OCI-LY3 (cell line): ENCODE results near the gene PITPNM1.

Source experiments
- EZH2phosphoT487 ChIP-seq: fragments of 200-600 bp; shearing (Covaris generic); IDR thresholded peaks from 2 replicates; pipeline ENCODE4 v1.6.1; 2018; ENCODE audit warnings: antibody characterized with exemption, mixed run types, low read depth
- TF ChIP-seq, protein P1 (sequence below): fragments of 200-600, 300-600 bp; sonication (generic); IDR thresholded peaks from 2 replicates; pipeline ENCODE4 v1.5.1; 2014; ENCODE audit warnings: antibody characterized with exemption, low read length, low read depth

DNA sequence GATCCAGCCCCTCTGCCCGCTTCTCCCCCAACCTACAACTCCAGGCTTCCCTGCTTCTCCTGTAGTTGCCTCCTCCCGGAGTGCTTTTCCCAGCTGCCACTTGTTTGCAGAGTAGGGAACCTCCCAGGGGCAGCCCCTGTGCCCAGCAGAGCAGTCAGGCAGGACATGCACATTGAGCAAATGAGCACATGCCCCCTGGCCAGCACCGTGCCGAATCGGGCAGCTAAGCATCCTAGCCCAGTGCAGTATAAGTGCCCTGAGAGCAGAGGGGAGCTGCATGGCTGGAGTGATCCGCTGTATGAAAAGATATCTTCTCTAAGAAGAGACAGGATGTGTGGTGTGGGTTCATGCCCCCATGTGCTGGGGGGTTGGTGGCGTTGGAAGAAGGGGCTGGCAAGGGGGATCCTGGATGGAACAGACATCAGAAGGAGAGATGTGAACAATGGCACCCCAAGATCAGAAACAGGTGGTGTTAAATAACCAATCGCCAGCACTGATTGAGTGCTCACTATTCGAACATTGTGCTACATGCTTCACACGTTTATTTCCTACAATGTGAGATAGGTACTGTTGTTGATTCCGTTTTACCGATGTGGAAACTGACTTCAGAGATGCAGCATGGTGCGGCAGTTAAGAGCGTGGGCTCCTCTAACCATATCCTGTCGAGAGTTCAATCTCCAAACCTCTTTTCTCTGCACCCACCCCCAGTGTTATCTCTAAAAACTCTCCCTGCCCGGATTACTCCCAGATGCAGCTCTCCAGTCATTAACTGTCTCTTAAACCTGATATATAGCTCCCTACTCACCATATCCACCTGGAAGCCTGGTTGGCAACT lies 21.1 kb downstream of the PITPNM1 start:
- TF ChIP-seq, protein P1, sequence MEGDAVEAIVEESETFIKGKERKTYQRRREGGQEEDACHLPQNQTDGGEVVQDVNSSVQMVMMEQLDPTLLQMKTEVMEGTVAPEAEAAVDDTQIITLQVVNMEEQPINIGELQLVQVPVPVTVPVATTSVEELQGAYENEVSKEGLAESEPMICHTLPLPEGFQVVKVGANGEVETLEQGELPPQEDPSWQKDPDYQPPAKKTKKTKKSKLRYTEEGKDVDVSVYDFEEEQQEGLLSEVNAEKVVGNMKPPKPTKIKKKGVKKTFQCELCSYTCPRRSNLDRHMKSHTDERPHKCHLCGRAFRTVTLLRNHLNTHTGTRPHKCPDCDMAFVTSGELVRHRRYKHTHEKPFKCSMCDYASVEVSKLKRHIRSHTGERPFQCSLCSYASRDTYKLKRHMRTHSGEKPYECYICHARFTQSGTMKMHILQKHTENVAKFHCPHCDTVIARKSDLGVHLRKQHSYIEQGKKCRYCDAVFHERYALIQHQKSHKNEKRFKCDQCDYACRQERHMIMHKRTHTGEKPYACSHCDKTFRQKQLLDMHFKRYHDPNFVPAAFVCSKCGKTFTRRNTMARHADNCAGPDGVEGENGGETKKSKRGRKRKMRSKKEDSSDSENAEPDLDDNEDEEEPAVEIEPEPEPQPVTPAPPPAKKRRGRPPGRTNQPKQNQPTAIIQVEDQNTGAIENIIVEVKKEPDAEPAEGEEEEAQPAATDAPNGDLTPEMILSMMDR = no peak
- TF ChIP-seq EZH2phosphoT487 = no peak
